CD4-positive, alpha-beta T cell treated with Interferon alpha-2 for 1 hour (primary cell): ENCODE data around the gene SLC34A1.

Experiments
- DNase-seq, 2 donors: peaks; one replicate each; pipeline ENCODE4 v3.0.0-alpha.2; 2020 to 2022

The SLC34A1 gene

GRCh38 chr5:177389241-177390169, 5.3 kb downstream of the SLC34A1 start:
- peak; percentile 42 to 73 for DNase-seq

- peak; percentile 87 to 91 for DNase-seq
Measured at GRCh38 chr5:177390363-177391300, 6.4 kb downstream of the SLC34A1 start.

DNA sequence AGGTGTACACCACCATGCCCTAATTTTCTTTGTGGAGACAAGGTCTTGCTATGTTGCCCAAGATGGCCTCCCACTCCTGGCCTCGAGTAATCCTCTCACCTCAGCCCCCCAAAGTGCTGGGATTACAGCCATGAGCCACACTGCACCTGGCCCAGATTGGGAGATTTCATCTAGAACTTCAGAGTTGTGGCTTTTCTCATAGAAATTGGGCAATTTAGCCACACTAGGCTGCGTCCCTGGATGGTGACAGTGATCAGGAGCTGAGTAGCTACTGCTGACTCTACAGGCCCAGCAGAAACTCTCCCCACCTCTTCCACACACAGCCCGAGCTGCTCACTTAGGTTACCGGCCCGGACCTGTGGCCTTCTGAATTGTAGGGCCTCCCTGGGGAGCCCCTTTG, 8.5 kb downstream of the SLC34A1 start:
- no peak for DNase-seq

DNA sequence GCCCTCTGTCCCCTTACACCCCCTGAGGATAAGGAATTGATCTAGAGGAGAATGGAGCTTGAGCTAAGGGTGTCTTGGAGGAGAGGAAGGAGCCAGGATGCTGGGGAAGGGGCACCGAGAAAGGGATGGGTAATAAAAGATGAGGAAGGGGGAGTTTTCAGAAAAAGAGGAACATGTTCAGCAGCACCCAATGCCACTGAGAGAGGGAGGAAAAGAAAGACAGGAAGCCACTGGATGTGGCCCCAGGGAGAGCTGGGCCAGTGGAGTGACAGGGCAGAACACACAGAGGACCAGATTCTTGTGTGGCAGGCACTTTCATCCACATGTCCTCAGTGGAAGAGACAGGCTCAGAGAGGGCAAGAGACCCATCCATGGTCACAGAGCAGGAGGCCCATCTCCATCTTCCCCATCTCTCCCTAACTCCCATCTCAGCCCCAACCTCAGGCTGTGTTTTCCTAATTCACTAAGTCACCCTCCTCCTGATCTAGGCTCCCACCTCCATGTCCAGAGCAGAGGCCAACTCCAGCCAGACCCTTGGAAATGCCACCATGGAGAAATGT, 9.1 kb downstream of the SLC34A1 start:
- DNase-seq = no peak

DNA sequence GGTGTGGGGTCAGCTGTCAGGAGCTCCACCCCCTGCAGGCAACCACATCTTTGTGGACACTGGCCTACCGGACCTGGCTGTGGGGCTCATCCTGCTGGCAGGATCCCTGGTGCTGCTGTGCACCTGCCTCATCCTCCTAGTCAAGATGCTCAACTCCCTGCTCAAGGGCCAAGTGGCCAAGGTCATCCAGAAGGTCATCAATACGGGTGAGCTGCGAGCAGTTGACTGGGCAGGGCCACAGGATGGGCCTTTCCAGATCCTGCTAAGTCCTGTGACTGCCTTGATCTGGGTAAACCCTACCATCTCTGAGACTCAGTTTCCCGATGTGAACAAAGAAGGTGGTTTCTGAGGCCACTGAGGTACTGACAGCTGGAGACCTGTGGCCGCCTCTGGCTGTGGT, 9.8 kb downstream of the SLC34A1 start:
- DNase-seq = no peak

- DNase-seq = no peak
Measured at GRCh38 chr5:177396078-177396477, 11.8 kb downstream of the SLC34A1 start.

- DNase-seq = no peak
Measured at GRCh38 chr5:177396807-177397206, 12.6 kb downstream of the SLC34A1 start.

DNA sequence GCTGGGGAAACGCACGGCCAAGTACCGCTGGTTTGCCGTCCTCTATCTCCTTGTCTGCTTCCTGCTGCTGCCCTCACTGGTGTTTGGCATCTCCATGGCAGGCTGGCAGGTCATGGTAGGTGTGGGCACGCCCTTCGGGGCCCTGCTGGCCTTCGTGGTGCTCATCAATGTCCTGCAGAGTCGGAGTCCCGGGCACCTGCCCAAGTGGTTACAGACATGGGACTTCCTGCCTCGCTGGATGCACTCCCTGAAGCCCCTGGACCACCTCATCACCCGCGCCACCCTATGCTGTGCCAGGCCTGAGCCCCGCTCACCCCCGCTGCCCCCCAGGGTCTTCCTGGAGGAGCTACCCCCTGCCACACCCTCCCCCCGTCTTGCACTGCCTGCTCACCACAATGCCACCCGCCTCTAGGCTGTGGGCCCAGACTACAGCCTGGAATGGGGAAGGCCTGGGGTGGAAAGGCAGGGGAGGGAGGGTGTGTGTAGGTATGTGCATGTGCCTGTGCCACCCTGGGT, 13.7 kb downstream of the SLC34A1 start:
- DNase-seq = no peak

DNA sequence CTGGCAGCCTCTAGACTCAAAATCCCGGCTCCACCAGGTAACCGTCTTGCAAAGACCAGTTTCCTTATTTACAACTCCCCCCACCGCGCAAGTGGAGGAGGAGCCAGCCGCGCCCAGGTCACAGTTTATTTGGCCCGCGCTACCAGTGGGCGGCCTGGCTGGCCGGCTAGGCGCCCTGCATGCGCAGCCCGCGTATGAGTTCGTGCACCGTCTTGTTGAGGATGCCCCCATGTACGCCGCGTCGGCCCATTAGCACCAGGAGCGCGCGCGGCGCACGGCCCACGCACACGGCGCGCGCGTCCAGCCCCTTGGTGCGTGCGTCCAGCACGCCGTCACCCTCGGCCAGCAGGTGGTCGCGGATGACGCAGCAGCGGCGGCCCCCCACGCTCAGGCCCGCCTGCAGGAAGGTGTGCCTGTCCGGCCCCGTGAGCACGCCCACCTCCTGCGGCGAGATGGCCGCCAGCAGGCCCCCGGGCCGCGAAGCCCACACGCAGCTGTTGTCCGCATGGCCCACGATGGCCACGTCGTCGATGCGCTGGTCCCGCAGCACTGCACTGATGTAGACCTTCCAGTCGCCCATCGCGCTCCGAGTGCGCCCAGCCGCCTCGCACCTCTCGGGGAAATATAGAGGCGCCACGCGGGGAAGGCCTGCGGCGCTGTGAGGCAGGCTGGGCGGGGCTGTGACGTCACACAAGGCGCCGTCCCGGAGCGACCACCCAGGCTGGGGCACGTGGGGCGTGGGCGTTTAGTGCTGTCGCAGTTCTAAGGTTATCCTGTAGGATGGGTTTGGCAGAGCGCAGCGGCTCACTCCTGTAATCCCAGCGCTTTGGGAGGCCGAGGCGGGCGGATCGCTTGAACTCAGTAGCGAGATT, 16.0 kb downstream of the SLC34A1 start, which contains the start of gene PFN3:
PFN3 (minus strand) TSS at position 665 of the 872 bp plus-strand sequence; CDS start at position 580, 85 bp downstream.
- no peak for DNase-seq

DNA sequence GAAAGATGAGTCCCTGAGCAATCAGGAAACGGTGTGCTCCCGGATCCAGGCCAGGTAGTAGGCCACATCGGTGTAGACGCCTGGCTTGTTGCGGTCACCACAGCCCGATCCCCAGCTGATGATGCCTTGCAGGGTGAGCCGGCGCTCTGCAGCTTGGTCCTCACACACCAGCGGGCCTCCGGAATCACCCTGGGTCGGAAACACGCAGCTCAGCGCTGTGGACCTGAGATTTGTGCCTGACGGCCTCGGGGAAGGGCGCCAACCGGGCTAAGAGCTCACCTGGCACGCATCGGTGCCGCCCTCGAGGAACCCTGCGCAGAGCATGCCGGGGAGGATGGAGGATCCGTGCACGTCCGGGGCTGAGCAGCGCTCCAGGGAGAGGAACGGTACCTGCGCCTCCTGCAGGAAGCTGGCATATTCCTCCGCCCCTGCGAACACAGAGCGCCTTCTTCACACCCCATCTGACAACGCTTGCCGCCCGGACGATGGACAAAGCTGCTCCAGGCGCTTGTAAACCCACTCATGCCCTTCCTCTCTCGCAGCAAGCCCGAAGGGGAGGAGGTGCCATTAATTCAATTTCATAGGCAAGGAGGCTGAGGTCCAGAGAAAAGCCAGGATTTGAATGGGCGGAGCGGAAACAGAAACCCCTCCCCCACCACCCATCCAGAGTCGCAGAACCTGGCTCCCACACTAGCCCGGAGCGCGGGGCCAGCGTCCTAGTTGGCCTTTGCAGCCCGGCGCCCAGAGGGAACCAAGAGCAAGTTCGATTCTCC, 18.2 kb downstream of the SLC34A1 start:
- DNase-seq = peak; percentile 67 to 78

- peak; percentile 44 to 69 for DNase-seq
Measured at GRCh38 chr5:177403102-177403791, 19.0 kb downstream of the SLC34A1 start.

DNA sequence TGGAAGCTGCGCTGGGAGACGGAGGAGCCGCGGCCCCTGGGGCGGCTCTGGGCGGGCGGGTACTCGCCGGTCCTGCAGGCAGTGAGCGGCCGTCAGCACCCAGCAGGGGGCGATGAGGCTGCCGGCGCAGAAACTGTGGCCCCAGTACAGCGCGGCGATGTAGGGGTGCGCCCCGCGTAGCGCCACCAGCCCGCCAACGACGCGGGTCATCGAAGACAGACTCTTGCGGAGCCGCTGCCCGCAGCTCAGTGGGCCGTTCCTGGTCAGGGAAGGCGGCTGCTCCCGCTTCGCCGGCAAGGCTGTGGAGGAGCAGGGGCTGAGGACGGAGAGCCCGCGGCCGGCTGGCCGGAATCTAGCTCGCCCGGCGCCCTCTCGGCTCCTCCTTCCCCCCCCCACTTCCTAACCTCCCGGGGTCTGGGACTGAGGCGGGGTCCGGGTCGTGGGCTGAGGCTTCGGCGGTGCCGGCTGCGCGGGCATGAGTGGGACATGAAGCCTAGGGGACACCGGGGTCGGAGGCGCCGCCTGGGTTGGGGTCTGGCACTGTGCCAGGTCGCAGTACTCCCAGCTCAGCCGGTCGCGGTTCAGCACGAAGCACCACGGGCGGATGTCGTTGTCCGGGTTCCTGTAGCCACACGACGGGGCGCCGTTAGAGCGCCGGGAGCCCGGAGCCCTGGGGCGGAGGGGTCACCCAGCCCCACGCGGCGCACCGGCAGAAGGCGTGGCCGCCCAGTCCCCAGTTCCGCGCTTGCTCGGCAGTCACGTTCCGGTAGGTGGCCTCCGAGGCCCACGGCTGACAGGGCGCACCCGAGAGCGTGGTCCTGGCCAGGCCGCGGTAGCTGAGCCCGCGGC, 19.8 kb downstream of the SLC34A1 start:
- peak; percentile 88 to 91 for DNase-seq

DNA sequence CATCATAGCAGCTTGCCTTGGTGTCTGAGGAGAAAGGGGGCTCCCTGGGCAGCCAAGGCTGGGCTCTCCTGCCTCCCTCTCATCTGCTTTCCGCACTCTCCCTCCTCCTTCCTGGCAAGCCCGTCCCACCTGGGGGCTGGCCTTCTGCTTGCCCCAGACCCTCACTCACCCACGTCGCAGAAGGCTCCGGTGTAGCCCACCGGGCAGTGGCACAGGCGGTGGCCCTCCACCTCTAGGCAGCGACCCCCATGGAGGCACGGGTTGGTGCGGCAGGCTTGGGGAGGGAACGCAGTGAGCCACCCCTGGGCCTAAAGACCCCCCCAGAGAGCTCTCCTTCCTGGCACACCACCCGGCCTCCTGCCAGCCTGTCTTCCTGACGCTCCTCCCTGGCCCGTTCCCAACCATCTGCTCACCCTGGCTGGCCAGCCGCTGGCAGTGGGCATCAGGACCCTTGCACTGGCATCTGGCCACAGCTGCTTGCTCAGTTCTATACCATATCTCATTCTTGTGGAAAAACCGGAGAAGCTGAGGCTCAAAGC, 20.5 kb downstream of the SLC34A1 start:
- DNase-seq = no peak

DNA sequence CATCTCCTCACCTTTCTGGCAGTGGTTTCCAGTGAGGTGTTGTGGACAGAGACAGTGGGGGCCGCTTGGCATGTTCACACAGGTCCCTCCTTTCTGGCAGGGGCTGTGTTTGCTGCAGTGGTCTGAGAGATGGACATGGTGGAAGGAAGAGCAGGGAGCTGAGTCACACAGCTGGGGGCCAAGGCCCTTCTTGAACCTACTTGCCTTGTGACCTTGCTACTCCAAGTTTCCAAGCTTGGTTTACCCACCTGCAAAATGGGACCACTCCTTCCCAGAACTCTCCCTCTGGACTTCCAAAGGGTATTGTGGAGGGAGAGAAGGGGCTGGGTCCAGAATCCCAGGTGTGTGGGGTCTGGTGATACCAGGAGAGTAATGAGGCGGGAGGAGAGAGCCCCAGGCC, 21.1 kb downstream of the SLC34A1 start:
- DNase-seq = no peak

- DNase-seq = peak; percentile 22 to 65
Measured at GRCh38 chr5:177405805-177406204, 21.6 kb downstream of the SLC34A1 start.

DNA sequence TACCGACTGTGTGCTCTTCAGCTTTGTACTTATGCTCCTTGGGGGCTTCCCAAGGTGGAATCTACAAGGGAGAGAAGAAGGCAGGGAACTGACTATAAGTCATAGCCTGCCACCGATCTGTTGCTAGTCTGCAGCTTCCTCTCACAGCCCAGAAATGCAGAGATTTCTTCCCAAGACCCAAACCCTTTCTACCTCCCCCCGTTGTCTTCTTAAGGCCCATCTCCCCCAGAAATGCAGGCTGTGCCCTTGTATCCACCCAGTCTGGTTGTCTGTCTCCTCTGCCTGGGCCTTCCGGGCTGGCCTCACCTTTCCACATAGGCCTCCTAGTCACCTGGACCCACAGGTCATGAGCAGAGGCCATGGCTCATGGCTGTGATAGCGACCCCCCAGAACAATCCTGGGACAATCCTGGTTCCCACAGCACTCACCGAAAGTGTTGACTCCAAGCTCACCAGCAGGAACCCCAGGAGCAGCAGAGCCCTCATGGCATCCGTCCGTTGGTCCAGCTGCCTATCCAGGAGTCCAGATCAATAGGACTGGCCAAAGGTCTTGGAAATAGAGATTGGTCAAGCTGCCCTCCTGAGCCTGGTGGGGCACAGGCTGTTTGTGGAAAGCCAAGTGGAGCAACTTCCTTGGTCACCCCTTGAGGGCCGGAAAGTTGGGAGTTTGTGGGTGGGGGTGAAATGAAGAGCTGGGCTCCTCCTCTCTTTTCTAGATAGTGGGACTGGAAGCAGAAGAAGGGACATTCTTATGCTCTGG, 25.0 kb downstream of the SLC34A1 start, which contains the start of gene F12:
F12 (minus strand) TSS at position 522 of the 759 bp plus-strand sequence; CDS start at position 485, 37 bp downstream.
- no peak for DNase-seq

GRCh38 chr5:177410575-177410974, 26.3 kb downstream of the SLC34A1 start:
- DNase-seq = no peak

- DNase-seq = peak in 1 of 2 donors; percentile 82
Measured at GRCh38 chr5:177412603-177413233, 28.5 kb downstream of the SLC34A1 start.
